ENCODE results near the gene CPNE9. TPM values are rescaled to one million over a fixed set of nuclear protein-coding genes. Genes with fewer than 3 reads are reported as not detected.

CPNE9 gene
- total RNA-seq, 1 donor from 2014 or later: 1.3 TPM

GRCh38 chr3:9715764-9716437, 12.3 kb downstream of the CPNE9 start:
- peaks cover 66% of the 10 kb centered on the region for H3K27me3 Mint-ChIP-seq (ENCODE audit: low read depth)
- no peak for DNase-seq (ENCODE audit: low read depth, low spot score)
- peak; percentile 27 for TF ChIP-seq CTCF (conservative IDR thresholded peaks at IDR 0.05)

GRCh38 chr3:9716801-9717555, 13.3 kb downstream of the CPNE9 start:
- no peak overlapping the region for H3K4me3 Mint-ChIP-seq
- no peak for DNase-seq (ENCODE audit: low read depth, low spot score)
- peaks cover 68% of the 10 kb centered on the region for H3K27me3 Mint-ChIP-seq (ENCODE audit: low read depth)
- H3K9me3 Mint-ChIP-seq: no peaks in the 10 kb centered on the region
- no peak overlapping the region for H3K27ac Mint-ChIP-seq (ENCODE audit: unreplicated experiment)
- no peaks in the 10 kb centered on the region for H3K36me3 Mint-ChIP-seq (ENCODE audit: low read depth)
- no peaks in the 10 kb centered on the region for H3K4me1 Mint-ChIP-seq
- TF ChIP-seq CTCF (conservative IDR thresholded peaks at IDR 0.05): no peak

More at GRCh38 chr3:9715764-9716437, 12.3 kb downstream of the CPNE9 start:
- no peaks in the 10 kb centered on the region for H3K4me1 Mint-ChIP-seq
- H3K4me3 Mint-ChIP-seq: no peak overlapping the region
- no peak overlapping the region for H3K27ac Mint-ChIP-seq (ENCODE audit: unreplicated experiment)
- H3K36me3 Mint-ChIP-seq (ENCODE audit: low read depth): no peaks in the 10 kb centered on the region
- H3K9me3 Mint-ChIP-seq: no peaks in the 10 kb centered on the region

- no peak for DNase-seq (ENCODE audit: low read depth, low spot score)
- Mint-ChIP-seq H3K4me1 (no peaks in the 10 kb centered on the region), H3K27me3 (ENCODE audit: low read depth) (peaks cover 70% of the 10 kb centered on the region), H3K9me3 (no peaks in the 10 kb centered on the region), H3K27ac (ENCODE audit: unreplicated experiment) (no peak overlapping the region), H3K36me3 (ENCODE audit: low read depth) (no peaks in the 10 kb centered on the region), H3K4me3 (no peak overlapping the region)
- no peak for TF ChIP-seq CTCF (conservative IDR thresholded peaks at IDR 0.05)
These were observed 13.9 kb downstream of the CPNE9 start for GRCh38 chr3:9717563-9717962.

GRCh38 chr3:9718118-9718517, 14.5 kb downstream of the CPNE9 start:
- no peak for TF ChIP-seq CTCF (conservative IDR thresholded peaks at IDR 0.05)
- no peaks in the 10 kb centered on the region for H3K9me3 Mint-ChIP-seq
- no peaks in the 10 kb centered on the region for H3K36me3 Mint-ChIP-seq (ENCODE audit: low read depth)
- DNase-seq (ENCODE audit: low read depth, low spot score): no peak
- H3K27ac Mint-ChIP-seq (ENCODE audit: unreplicated experiment): no peak overlapping the region
- peaks cover 71% of the 10 kb centered on the region for H3K27me3 Mint-ChIP-seq (ENCODE audit: low read depth)
- no peaks in the 10 kb centered on the region for H3K4me1 Mint-ChIP-seq
- H3K4me3 Mint-ChIP-seq: no peak overlapping the region

GRCh38 chr3:9721015-9721699, 17.5 kb downstream of the CPNE9 start:
- Mint-ChIP-seq H3K36me3 (ENCODE audit: low read depth) (no peaks in the 10 kb centered on the region), H3K27ac (ENCODE audit: unreplicated experiment) (no peak overlapping the region)

More at GRCh38 chr3:9721015-9721699, 17.5 kb downstream of the CPNE9 start:
- H3K27me3 Mint-ChIP-seq (ENCODE audit: low read depth): peaks cover 62% of the 10 kb centered on the region
- no peaks in the 10 kb centered on the region for H3K4me1 Mint-ChIP-seq
- no peaks in the 10 kb centered on the region for H3K9me3 Mint-ChIP-seq
- no peak overlapping the region for H3K4me3 Mint-ChIP-seq
- no peak for TF ChIP-seq CTCF (conservative IDR thresholded peaks at IDR 0.05)
- no peak for DNase-seq (ENCODE audit: low read depth, low spot score)

All from neural crest cell (in vitro differentiated cells).